NCI-H2107 (cell line): Measurements from ENCODE around the gene PCNX2.
"Not testable (repeated sequence)": the region's sequence is repeated elsewhere in the genome, so short reads cannot be mapped to it uniquely, and the experiment has no call there.

Experiments
- DNase-seq: peaks from one replicate; lab custom pipeline; 2025; lab: John Stamatoyannopoulos, UW

The PCNX2 gene

GRCh38 chr1:233227930-233228465 is 67.5 kb downstream of the PCNX2 start:
- DNase-seq: no peak

DNA sequence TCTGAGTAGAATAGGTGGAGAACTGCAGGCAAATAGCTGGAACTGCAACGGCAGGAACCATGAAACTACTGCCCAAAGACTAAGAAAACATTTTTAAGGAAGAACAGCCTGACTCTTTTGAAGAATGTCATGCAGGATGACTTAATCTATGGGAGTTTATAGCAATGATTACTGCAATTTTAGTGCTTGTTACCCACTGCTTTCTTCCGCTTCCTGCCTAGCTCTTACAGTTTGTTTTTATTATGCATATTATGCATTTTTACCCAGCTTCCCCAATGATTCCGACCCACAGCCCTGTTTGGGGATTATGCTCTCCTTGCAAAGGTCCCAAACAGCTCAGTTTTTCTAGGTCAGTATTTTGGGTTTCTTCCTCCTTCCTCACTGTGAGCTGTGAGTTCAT is 71.2 kb downstream of the PCNX2 start:
- DNase-seq: no peak

DNA sequence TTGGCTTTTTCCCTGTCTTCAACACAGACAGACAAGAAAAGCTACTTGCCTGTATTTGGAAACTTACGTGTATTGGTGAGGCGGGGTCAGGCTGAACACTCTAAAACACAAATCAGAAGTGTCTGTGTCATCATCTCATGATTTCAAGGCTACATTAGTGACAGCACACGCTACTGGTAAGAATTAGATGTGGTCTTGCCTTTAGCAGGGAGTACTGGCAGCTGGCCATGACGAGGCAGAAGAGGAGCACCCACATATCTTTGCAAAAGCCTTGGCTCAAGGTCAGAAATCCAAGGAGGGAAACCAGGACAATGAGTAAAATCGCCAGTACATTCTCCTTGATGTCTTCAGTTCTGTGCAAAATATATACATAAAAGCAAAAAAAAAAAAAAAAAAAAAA is 77.7 kb downstream of the PCNX2 start:
- no peak for DNase-seq

- no peak for DNase-seq
These were observed 79.5 kb downstream of the PCNX2 start for GRCh38 chr1:233216009-233216408.

DNA sequence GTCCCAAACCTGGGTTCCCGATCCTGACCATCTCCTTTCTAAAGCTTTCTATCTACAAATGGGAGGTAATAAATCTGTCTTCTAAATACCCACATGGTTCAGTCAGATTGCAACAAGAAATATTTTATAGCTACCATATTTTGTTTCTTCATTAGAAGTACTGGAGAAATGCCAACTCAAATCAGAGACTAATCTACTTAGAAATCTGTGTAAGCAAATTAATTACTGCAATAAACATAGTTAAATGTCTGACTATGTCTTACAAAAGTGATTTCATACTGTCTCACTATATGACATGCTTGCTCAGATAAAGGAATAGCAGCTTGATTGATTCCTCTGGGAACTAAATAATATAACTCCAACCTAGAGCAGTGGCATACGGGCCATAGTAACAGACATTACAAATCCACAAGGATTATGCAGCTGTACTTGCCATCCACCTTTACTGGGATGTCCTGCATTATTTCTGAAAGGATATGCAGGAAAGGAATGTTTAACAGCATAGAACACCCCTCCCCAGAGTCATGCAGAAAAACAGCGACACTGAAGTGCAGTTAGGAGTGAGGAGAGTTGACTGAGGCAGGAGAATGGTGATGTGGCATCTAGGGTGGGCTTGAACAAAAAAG is 80.3 kb downstream of the PCNX2 start:
- DNase-seq: no peak

GRCh38 chr1:233211595-233211994 is 83.9 kb downstream of the PCNX2 start:
- no peak for DNase-seq

GRCh38 chr1:233211106-233211505 is 84.4 kb downstream of the PCNX2 start:
- no peak for DNase-seq

DNA sequence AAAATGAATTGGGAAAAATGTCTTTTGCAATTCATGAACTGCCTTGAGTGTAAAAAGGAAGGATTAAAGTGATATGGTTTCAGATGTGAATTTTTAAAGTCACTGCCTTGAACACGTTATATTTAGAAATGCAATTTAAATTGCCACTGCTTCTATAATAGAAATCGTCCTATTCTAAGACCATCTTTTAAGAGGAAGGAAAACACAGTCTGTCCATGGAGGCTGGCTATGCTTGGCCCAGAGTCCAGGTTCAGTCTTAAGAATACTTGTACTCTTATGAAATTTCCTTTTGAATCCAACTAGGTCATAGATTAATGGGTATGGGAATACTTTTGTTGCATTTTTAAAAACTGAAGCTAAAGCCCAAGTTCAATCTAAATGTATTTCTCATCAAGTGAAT is 86.0 kb downstream of the PCNX2 start:
- no peak for DNase-seq

- no peak for DNase-seq
These were observed 86.8 kb downstream of the PCNX2 start for GRCh38 chr1:233208687-233209086.

DNA sequence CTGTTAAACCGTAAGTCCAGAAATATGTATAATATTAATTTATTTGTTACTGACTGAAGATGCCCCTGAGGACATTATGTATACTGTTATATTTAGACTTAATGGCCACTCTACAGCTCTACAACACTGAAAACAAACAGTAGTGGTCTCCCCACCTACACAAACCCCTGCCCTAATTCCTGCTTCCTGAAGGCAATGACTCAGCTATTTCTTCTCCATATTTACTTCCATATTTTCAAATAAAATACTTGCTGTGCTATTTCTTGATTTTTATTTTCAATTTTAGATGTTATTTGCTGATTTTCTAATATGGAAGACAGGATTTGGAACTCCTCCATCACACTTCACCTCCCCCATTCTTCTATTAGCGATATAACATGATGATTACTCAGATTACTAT is 97.6 kb downstream of the PCNX2 start:
- DNase-seq: no peak

DNA sequence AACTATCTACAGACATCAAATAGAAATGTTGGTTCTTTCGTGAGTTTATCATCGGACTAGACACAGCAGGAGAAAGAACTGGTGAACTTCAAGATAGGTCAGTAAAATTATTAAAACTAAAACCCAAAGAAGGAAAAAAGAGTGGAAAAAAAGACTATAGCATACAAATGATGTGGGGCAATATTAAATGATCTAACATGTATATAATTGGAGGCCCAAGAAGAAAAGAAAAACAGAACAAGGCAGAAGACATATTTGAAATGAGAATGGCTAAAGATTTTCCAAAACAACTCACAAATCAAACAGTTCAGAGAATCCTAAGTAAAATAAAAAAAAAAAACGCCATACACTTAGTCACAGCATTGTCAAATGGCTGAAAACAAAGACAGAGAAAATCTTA is 101.8 kb downstream of the PCNX2 start:
- DNase-seq: no peak

GRCh38 chr1:233190987-233191386 is 104.5 kb downstream of the PCNX2 start:
- DNase-seq: no peak

DNA sequence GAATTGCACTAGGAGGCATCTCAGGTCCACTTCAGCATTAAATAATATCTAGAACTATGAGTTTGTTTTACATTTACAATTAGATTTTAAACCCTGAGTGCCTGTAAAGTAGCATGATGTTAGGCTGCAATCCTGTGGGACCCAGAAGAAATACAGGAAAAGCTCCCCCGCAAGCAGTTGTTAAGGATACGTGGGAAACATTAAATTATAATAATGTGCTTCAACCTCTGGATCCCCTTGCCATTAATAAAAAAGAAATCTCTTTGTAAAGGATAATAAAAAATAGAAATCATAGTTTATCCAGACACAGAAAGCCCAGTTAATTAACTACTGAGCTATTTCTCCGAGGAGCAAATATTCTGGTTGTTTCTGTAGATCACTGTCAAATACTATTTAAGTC is 106.0 kb downstream of the PCNX2 start:
- DNase-seq: no peak

GRCh38 chr1:233188061-233188460 is 107.5 kb downstream of the PCNX2 start:
- no peak for DNase-seq

DNA sequence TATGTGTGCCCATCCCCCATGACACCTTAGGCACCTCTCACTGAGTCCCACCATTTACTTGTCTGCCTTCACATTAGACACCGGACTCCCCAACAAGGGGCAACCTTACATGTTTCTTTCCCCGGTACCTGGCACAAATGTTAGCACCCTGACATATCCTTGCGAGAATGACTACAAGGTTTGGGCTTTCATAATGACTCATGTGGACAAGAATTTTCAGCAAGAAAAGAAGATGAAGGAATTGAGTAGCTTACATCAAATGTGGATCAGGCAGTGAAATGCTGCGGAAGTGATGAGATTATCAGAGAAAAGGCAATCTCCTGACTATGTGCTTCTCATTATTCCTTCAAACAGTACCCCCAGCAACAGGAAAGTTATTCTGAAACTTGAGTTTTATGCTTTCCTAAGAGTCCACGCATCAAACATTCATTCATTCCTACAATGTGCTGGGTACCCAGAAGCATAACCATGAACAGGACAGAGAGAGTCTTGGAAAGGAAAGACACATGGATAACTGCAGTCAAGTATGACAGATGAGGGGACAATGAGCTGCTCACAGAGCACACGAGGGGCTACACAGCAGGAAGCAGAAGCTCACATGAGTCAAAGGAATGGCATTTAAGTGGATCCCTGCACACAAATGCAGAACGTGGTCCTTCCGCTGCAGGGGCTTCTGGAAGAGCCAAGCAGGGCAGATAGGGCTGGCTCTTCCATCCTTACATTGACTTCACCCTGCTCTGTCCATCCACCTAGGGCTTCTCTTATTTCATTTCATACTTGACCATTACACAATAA is 112.1 kb downstream of the PCNX2 start:
- no peak for DNase-seq

- DNase-seq: no peak
These were observed 112.9 kb downstream of the PCNX2 start for GRCh38 chr1:233182587-233182986.

DNA sequence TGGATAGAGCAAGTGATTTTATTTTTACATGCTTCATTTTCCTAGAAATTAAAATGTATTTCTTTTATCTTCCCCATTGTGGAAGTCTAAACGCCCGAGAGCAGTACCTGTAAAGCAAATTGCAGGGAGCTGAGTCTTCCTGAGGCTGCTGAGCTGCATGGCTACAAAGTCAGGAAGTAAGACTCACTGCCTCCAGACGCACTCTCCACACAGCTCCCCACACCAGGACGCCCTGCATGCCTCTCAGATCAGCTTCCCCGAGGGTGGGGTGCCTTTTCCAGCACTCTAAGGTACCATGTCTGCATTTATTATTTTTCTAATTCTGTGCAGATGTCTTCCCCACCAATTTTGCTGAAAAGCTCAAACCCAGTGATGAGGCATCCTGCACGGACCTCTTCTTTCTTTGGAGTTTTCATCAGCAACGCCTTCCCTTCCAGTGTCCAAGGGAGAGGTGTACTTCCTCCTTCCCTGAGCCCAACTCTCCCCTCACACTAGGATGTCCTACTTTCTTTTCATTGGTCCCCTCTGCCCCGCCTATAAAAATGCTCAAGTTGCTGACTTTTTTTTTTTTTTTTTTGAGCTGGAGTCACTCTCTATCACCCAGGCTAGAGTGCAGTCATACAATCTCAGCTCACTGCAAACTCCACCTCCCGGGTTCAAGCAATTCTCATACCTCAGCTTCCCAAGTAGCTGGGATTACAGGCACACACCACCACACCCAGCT is 114.7 kb downstream of the PCNX2 start:
- no peak for DNase-seq

DNA sequence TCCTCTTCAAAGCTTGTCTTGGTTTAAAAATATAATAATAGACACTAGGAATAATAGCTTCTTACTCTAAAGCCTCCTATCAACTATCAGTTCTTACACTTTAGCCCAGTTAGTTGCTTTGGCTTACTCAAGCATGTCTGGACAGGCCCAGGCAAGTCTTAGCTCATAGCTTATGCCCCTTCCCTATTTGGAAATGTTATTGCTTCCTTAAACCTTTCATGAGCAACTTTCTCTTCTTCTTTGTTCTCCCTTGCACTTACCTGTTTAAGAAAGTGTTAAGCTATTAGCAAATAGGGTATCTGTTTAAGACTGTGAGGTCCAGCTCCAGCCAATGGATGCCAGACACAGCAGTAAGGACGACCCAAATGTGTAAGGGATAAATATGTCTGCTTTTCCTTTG is 115.9 kb downstream of the PCNX2 start:
- DNase-seq: not testable (repeated sequence)

DNA sequence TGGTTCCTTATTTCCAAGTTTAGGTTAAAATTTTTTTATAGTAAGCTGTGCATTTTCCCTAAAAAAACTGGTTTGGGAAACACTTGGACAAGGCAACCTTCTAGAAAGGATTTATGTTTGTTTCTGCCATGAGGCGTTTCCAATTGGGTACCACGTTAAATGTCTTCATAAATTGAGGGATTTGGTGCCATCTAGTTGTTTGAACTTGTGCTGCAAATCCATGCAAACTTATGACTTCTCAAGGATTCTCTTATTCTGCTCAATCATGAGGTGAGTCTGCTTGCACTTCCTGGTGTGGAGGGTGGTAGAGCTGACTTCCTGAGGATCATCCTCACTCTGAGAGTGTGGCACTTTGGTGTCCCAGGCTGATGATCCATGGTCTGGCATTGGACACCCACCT is 123.3 kb downstream of the PCNX2 start:
- DNase-seq: no peak

- no peak for DNase-seq
These were observed 124.8 kb downstream of the PCNX2 start for GRCh38 chr1:233170741-233171140.

GRCh38 chr1:233168384-233168783 is 127.1 kb downstream of the PCNX2 start:
- no peak for DNase-seq

- no peak for DNase-seq
These were observed 128.6 kb downstream of the PCNX2 start for GRCh38 chr1:233166896-233167295.

- DNase-seq: no peak
These were observed 131.8 kb downstream of the PCNX2 start for GRCh38 chr1:233163696-233164095.
